NCI-H748 (cell line): ENCODE data around the gene AKR1D1.
"Not testable (repeated sequence)": the region's sequence is repeated elsewhere in the genome, so short reads cannot be mapped to it uniquely, and the experiment has no call there.

Source experiments
- DNase-seq: peaks from one replicate; lab custom pipeline; 2025; ENCODE audit not compliant: unreplicated experiment; lab: John Stamatoyannopoulos, UW

AKR1D1 gene

GRCh38 chr7:138072726-138073125 is 3.5 kb upstream of the AKR1D1 start:
- DNase-seq: no peak

- DNase-seq: no peak
Measured at GRCh38 chr7:138074121-138074520, 2.1 kb upstream of the AKR1D1 start.

- no peak for DNase-seq
Measured at GRCh38 chr7:138074540-138074939, 1.7 kb upstream of the AKR1D1 start.

- no peak for DNase-seq
Measured at GRCh38 chr7:138075350-138075749, 909 bp upstream of the AKR1D1 start.

- DNase-seq: not testable (repeated sequence)
Measured at GRCh38 chr7:138075786-138076185, 473 bp upstream of the AKR1D1 start.

- no peak for DNase-seq
Measured at GRCh38 chr7:138077809-138078208, 1.6 kb downstream of the AKR1D1 start.

- no peak for DNase-seq
Measured at GRCh38 chr7:138079137-138079536, 2.9 kb downstream of the AKR1D1 start.

GRCh38 chr7:138081868-138082267 is 5.6 kb downstream of the AKR1D1 start:
- DNase-seq: no peak

- DNase-seq: no peak
Measured at GRCh38 chr7:138083859-138084258, 7.6 kb downstream of the AKR1D1 start.

GRCh38 chr7:138086563-138087270 is 10.5 kb downstream of the AKR1D1 start:
- no peak for DNase-seq

GRCh38 chr7:138089080-138089901 is 13.0 kb downstream of the AKR1D1 start:
- no peak for DNase-seq

- DNase-seq: no peak
Measured at GRCh38 chr7:138091032-138091431, 14.8 kb downstream of the AKR1D1 start.

GRCh38 chr7:138091840-138092239 is 15.6 kb downstream of the AKR1D1 start:
- not testable (repeated sequence) for DNase-seq

- no peak for DNase-seq
Measured at GRCh38 chr7:138092486-138093028, 16.3 kb downstream of the AKR1D1 start.

GRCh38 chr7:138095972-138096935 is 20.0 kb downstream of the AKR1D1 start:
- no peak for DNase-seq

- peak; percentile 12 for DNase-seq
Measured at GRCh38 chr7:138097064-138097741, 20.9 kb downstream of the AKR1D1 start.

- no peak for DNase-seq
Measured at GRCh38 chr7:138099813-138100212, 23.6 kb downstream of the AKR1D1 start.

- no peak for DNase-seq
Measured at GRCh38 chr7:138105221-138105620, 29.0 kb downstream of the AKR1D1 start.

- DNase-seq: no peak
Measured at GRCh38 chr7:138115047-138115446, 38.8 kb downstream of the AKR1D1 start.

GRCh38 chr7:138116141-138116540 is 39.9 kb downstream of the AKR1D1 start:
- DNase-seq: no peak
